ENCODE data around the gene SLC44A4. TPM values are rescaled to one million over a fixed set of nuclear protein-coding genes. Genes with fewer than 3 reads are reported as not detected.
"Not testable (repeated sequence)": the region's sequence is repeated elsewhere in the genome, so short reads cannot be mapped to it uniquely, and the experiment has no call there.

The SLC44A4 gene
- total and polyA plus RNA-seq, 4 experiments from 2014 or later: 0.11 TPM; not detected in 3

GRCh38 chr6:31869343-31869742 lies 9.5 kb downstream of the SLC44A4 start:
- intact Hi-C loops (cut with micrococcal nuclease): no loop called here

GRCh38 chr6:31868658-31868971 lies 10.2 kb downstream of the SLC44A4 start:
- CTCF ChIA-PET (ENCODE audit: partially characterized antibody): interaction anchor here (1.4 kb wide), 1 partner anchor 34 kb away, joined by 3 read pairs; no protein-coding TSS in a partner anchor
- H3K27me3 Mint-ChIP-seq; H3K4me1 ChIP-seq (ENCODE audit: insufficient read depth, low read length); H3K4me1 Mint-ChIP-seq; DNase-seq; H3K4me3 ChIP-seq (ENCODE audit: low read length in 2 of 2); H3K4me3 Mint-ChIP-seq; intact Hi-C loops (cut with micrococcal nuclease); H3K36me3 Mint-ChIP-seq; H3K9me3 Mint-ChIP-seq; H3K9me3 ChIP-seq (ENCODE audit: control insufficient read depth in 1 of 2, low read length in 2 of 2); H3K36me3 ChIP-seq (ENCODE audit: insufficient read depth, low read length); H3K27me3 ChIP-seq (ENCODE audit: insufficient read depth, low read length); POLR2A ChIA-PET (ENCODE audit: partially characterized antibody); H3K27ac ChIP-seq (ENCODE audit: low read depth, low read length): not testable (repeated sequence)
- H3K27ac Mint-ChIP-seq: peak overlapping the region in 1 of 7 donors; percentile 70

More at GRCh38 chr6:31869343-31869742, 9.5 kb downstream of the SLC44A4 start:
- peaks cover 1 to 8% (median 4%) of the 10 kb centered on the region in 4 donors for H3K4me1 Mint-ChIP-seq
- no peak overlapping the region for H3K27ac ChIP-seq (ENCODE audit: low read depth, low read length)
- H3K4me3 Mint-ChIP-seq: no peak overlapping the region
- no peak for DNase-seq
- H3K4me1 ChIP-seq (ENCODE audit: insufficient read depth, low read length): no peaks in the 10 kb centered on the region
- H3K36me3 ChIP-seq (ENCODE audit: insufficient read depth, low read length): no peaks in the 10 kb centered on the region
- H3K9me3 ChIP-seq (ENCODE audit: control insufficient read depth in 1 of 2, low read length in 2 of 2): no peaks in the 10 kb centered on the region
- no peaks in the 10 kb centered on the region for H3K36me3 Mint-ChIP-seq
- H3K9me3 Mint-ChIP-seq: peaks cover 0 to 2% (median 0%) of the 10 kb centered on the region in 8 donors
- H3K27ac Mint-ChIP-seq: no peak overlapping the region
- POLR2A ChIA-PET (ENCODE audit: partially characterized antibody): no interaction called here
- peaks cover 0 to 3% of the 10 kb centered on the region in 2 donors for H3K27me3 Mint-ChIP-seq
- H3K4me3 ChIP-seq (ENCODE audit: low read length in 2 of 2): no peak overlapping the region
- CTCF ChIA-PET (ENCODE audit: partially characterized antibody): interaction anchor here (1.4 kb wide), 1 partner anchor 35 kb away, joined by 3 read pairs; no protein-coding TSS in a partner anchor
- no peaks in the 10 kb centered on the region for H3K27me3 ChIP-seq (ENCODE audit: insufficient read depth, low read length)

- Histone ChIP-seq H3K4me1 (ENCODE audit: insufficient read depth, low read length) (peaks cover 16% of the 10 kb centered on the region), H3K27ac (ENCODE audit: low read depth, low read length) (no peak overlapping the region), H3K36me3 (ENCODE audit: insufficient read depth, low read length) (no peaks in the 10 kb centered on the region), H3K4me3 (ENCODE audit: low read length in 2 of 2) (no peak overlapping the region), H3K9me3 (ENCODE audit: control insufficient read depth in 1 of 2, low read length in 2 of 2) (no peaks in the 10 kb centered on the region), H3K27me3 (ENCODE audit: insufficient read depth, low read length) (no peaks in the 10 kb centered on the region)
- DNase-seq: no peak
- CTCF ChIA-PET (ENCODE audit: partially characterized antibody): interaction anchor here (1.6 kb wide), 1 partner anchor 24 kb away, joined by 6 read pairs; no protein-coding TSS in a partner anchor
- intact Hi-C loops (cut with micrococcal nuclease): no loop called here
- Mint-ChIP-seq H3K27me3 (peaks cover 0 to 2% of the 10 kb centered on the region in 2 donors), H3K9me3 (peaks cover 0 to 2% (median 0%) of the 10 kb centered on the region in 8 donors), H3K27ac (no peak overlapping the region), H3K4me1 (peaks cover 14 to 33% (median 23%) of the 10 kb centered on the region in 4 donors), H3K4me3 (peak overlapping the region in 1 of 8 donors; percentile 51), H3K36me3 (peaks cover 0 to 16% of the 10 kb centered on the region in 2 donors)
- POLR2A ChIA-PET (ENCODE audit: partially characterized antibody): interaction anchor here (3.4 kb wide), 1 partner anchor 213 kb away, joined by 24 read pairs; the partner anchor contains the start of gene BAG6
Measured at GRCh38 chr6:31865205-31866118, 13.3 kb downstream of the SLC44A4 start.

DNA sequence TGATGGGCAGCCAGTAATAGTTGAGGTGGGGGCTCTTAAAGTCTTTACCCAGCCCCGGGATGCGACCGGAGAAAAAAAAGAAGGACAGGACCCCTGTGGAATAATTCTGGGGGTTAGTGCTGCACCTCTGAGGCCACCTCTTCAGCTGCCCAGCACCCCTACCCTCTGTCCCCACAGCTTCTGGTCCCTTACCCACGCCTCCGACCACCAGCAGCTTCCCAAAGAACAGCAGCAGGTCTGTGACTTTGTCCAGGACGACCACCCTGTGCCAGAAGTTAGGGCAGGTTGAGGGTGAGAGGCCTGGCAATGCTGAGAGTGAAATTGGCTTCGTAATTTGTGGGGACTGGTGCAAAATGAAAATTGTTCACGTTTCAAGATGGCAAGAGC lies 14.0 kb downstream of the SLC44A4 start:
- Mint-ChIP-seq H3K27me3 (peaks cover 0 to 2% of the 10 kb centered on the region in 2 donors), H3K4me3 (peak overlapping the region in 2 of 8 donors; percentile 33 to 87), H3K36me3 (peaks cover 4 to 22% of the 10 kb centered on the region in 2 donors), H3K4me1 (peaks cover 14 to 33% (median 23%) of the 10 kb centered on the region in 4 donors), H3K27ac (no peak overlapping the region), H3K9me3 (peaks cover 0 to 2% (median 0%) of the 10 kb centered on the region in 8 donors)
- Histone ChIP-seq H3K36me3 (ENCODE audit: insufficient read depth, low read length) (no peaks in the 10 kb centered on the region), H3K4me3 (ENCODE audit: low read length in 2 of 2) (no peak overlapping the region), H3K27ac (ENCODE audit: low read depth, low read length) (no peak overlapping the region), H3K27me3 (ENCODE audit: insufficient read depth, low read length) (no peaks in the 10 kb centered on the region), H3K9me3 (ENCODE audit: control insufficient read depth in 1 of 2, low read length in 2 of 2) (no peaks in the 10 kb centered on the region), H3K4me1 (ENCODE audit: insufficient read depth, low read length) (peaks cover 16% of the 10 kb centered on the region)
- DNase-seq: no peak
- ChIA-PET POLR2A (ENCODE audit: partially characterized antibody) (interaction anchor here (1.4 to 3.4 kb wide), 3 partner anchors 174 to 212 kb away, joined by 4 to 24 read pairs (median 22); partner anchors contain the start of genes BAG6, CSNK2B and GPANK1), CTCF (ENCODE audit: partially characterized antibody) (interaction anchor here (1.6 to 2.7 kb wide), 2 partner anchors 25 to 34 kb away, joined by 6 to 23 read pairs; no protein-coding TSS in a partner anchor)
- intact Hi-C loops (cut with micrococcal nuclease): loop anchor here (1.0 to 5.0 kb wide), 2 partner anchors 43 to 185 kb away; no protein-coding TSS in a partner anchor

DNA sequence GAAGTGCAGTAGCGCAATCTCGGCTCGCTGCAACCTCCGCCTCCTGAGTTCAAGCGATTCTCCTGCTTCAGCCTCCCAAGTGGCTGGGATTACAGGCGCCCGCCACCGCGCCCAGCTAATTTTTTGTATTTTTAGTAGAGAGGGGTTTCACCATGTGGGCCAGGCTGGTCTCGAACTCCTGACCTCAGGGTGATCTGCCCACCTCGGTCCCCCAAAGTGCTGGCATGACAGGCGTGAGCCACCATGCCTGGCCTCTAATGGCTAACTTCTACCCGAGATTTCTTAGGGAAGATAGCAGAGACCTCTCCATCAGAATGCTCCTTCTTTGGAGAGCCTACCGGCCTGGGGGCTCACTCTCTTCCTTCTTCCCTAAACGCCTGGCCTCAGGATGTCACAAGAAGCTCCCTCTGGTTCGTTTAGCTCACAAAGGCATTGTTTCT lies 14.7 kb downstream of the SLC44A4 start:
- H3K9me3 Mint-ChIP-seq; H3K27me3 ChIP-seq (ENCODE audit: insufficient read depth, low read length); H3K9me3 ChIP-seq (ENCODE audit: control insufficient read depth in 1 of 2, low read length in 2 of 2); DNase-seq; H3K36me3 ChIP-seq (ENCODE audit: insufficient read depth, low read length); H3K27me3 Mint-ChIP-seq: not testable (repeated sequence)
- Mint-ChIP-seq H3K27ac (peak overlapping the region; percentile 94 to 98 (median 97)), H3K4me1 (peaks cover 14 to 33% (median 23%) of the 10 kb centered on the region in 4 donors), H3K4me3 (peak overlapping the region; percentile 87 to 96 (median 94)), H3K36me3 (peaks cover 8 to 28% of the 10 kb centered on the region in 2 donors)
- ChIA-PET POLR2A (ENCODE audit: partially characterized antibody) (interaction anchor here (0.7 to 3.4 kb wide), 15 partner anchors 24 to 211 kb away, joined by 3 to 43 read pairs (median 9); partner anchors contain the start of genes BAG6, C6orf47, CSNK2B and DDAH2), CTCF (ENCODE audit: partially characterized antibody) (interaction anchor here (0.7 to 2.7 kb wide), 4 partner anchors 25 to 242 kb away, joined by 3 to 23 read pairs (median 5); no protein-coding TSS in a partner anchor)
- peak overlapping the region; percentile 79 for H3K27ac ChIP-seq (ENCODE audit: low read depth, low read length)
- intact Hi-C loops (cut with micrococcal nuclease): loop anchor here (1.0 to 5.0 kb wide), 2 partner anchors 42 to 184 kb away; no protein-coding TSS in a partner anchor
- peak overlapping the region; percentile 39 to 87 for H3K4me3 ChIP-seq (ENCODE audit: low read length in 2 of 2)
- H3K4me1 ChIP-seq (ENCODE audit: insufficient read depth, low read length): peaks cover 16% of the 10 kb centered on the region

GRCh38 chr6:31862344-31863235 lies 16.2 kb downstream of the SLC44A4 start, which contains the start of gene NEU1:
TSS of gene NEU1 (minus strand) at chr6:31862821. CDS start at chr6:31862776, 45 bp downstream.
- ChIA-PET CTCF (ENCODE audit: partially characterized antibody) (interaction anchor here (0.8 to 2.7 kb wide), 11 partner anchors 27 to 311 kb away, joined by 3 to 23 read pairs (median 4); partner anchors contain the start of genes ABHD16A, EHMT2 and LY6G5C), POLR2A (ENCODE audit: partially characterized antibody) (interaction anchor here (0.7 to 3.4 kb wide), 35 partner anchors 18 to 1109 kb away, joined by 3 to 43 read pairs (median 6); partner anchors contain the start of genes ABHD16A, BAG6, C6orf47 and CSNK2B)
- Histone ChIP-seq H3K36me3 (ENCODE audit: insufficient read depth, low read length) (peaks cover 6% of the 10 kb centered on the region), H3K9me3 (ENCODE audit: control insufficient read depth in 1 of 2, low read length in 2 of 2) (no peaks in the 10 kb centered on the region), H3K27ac (ENCODE audit: low read depth, low read length) (peak within 1 kb of the TSS; percentile 90), H3K27me3 (ENCODE audit: insufficient read depth, low read length) (no peaks in the 10 kb centered on the region), H3K4me3 (ENCODE audit: low read length in 2 of 2) (peak within 1 kb of the TSS; percentile 88 to 95), H3K4me1 (ENCODE audit: insufficient read depth, low read length) (peaks cover 16% of the 10 kb centered on the region)
- Mint-ChIP-seq H3K9me3 (peaks cover 0 to 2% (median 0%) of the 10 kb centered on the region in 8 donors), H3K4me1 (peaks cover 14 to 33% (median 23%) of the 10 kb centered on the region in 4 donors), H3K36me3 (peaks cover 8 to 34% of the 10 kb centered on the region in 2 donors), H3K27ac (peak within 1 kb of the TSS; percentile 94 to 98 (median 97)), H3K4me3 (peak within 1 kb of the TSS; percentile 87 to 96 (median 94)), H3K27me3 (peaks cover 0 to 2% of the 10 kb centered on the region in 2 donors)
- intact Hi-C loops (cut with micrococcal nuclease): loop anchor here (1.0 to 5.0 kb wide), 8 partner anchors 28 to 242 kb away; partner anchors contain the start of genes ABHD16A, BAG6, DDAH2 and EHMT2
- DNase-seq: peak; percentile 97 to 100 (median 100)
